Esophagus squamous epithelium (tissue), 5 donors: ENCODE data around the gene SULT1C3. TPM values are rescaled to one million over a fixed set of nuclear protein-coding genes. Genes with fewer than 3 reads are reported as not detected.

Source experiments
- DNase-seq: peaks from one replicate; lab custom pipeline; 2025; lab: John Stamatoyannopoulos, UW
- H3K27ac ChIP-seq, 4 donors: fragments of 200-600 bp; sonication (generic); one replicate each; pipeline ENCODE4 v1.5.1; 2016 to 2019; ENCODE audit warnings: mild to moderate bottlenecking in 1 of 4
- H3K27me3 ChIP-seq, 4 donors: fragments of 200-600 bp; sonication (generic); 1 replicate in 3 of 4; 2 replicates in 1 of 4; pipeline versions ENCODE4 v1.5.1 to v1.6.0; 2017 to 2021; ENCODE audit warnings: antibody characterized with exemption in 1 of 4
- H3K36me3 ChIP-seq, 3 donors: fragments of 200-600 bp; sonication (generic); one replicate each; pipeline ENCODE4 v1.5.1; 2016 to 2019
- H3K4me1 ChIP-seq, 3 donors: fragments of 200-600 bp; sonication (generic); one replicate each; pipeline ENCODE4 v1.5.1; 2017 to 2019
- H3K4me3 ChIP-seq, 4 donors: fragments of 200-600 bp; sonication (generic); 1 replicate in 3 of 4; 2 replicates in 1 of 4; pipeline ENCODE4 v1.5.1; 2016 to 2019; ENCODE audit warnings: mild to moderate bottlenecking in 2 of 4, moderate library complexity in 1 of 4
- H3K9me3 ChIP-seq, 3 donors: fragments of 200-600 bp; sonication (generic); one replicate each; pipeline ENCODE4 v1.5.1; 2016 to 2019
- CTCF ChIP-seq, 6 experiments: fragments of 450-650 bp in 4 of 6; fragments of 200-600 bp in 2 of 6; sonication (generic) in 2 of 6; IDR thresholded peaks; one replicate each; pipeline ENCODE4 v1.5.1; 2016 to 2019; ENCODE audit warnings: antibody characterized with exemption in 6 of 6, mild to moderate bottlenecking in 4 of 6, moderate library complexity in 4 of 6
- POLR2A ChIP-seq, 4 donors: fragments of 450-650 bp; IDR thresholded peaks; one replicate each; pipeline ENCODE4 v1.6.1; 2017; ENCODE audit warnings: antibody characterized with exemption in 4 of 4, mild to moderate bottlenecking in 4 of 4, moderate library complexity in 3 of 4
- WGBS, 2 donors: methylation state at CpG; one replicate each; pipeline ENCODE4 v1.1.5; 2018; 5-methylcytosine and 5-hydroxymethylcytosine counted together
- intact Hi-C: fragments of 100-400 bp; cut with DNase I; formaldehyde crosslinking; loops from one replicate; pipeline ENCODE4 v1.15.0; 2022
- total RNA-seq, 4 donors: library from RNA; depleted of rRNA; stranded (reverse); fragments of >200 nt; gene quantifications; one replicate each; pipeline ENCODE4 v1.1.0, GENCODE V29; 2016
- donor health status: DM: yes; HTN: yes; CAD: no.

The SULT1C3 gene
- total RNA-seq, 4 donors from 2014 or later = not detected

- H3K4me3 ChIP-seq = no peak overlapping the region
- no peak overlapping the region for H3K27ac ChIP-seq
- WGBS, 2 donors = 10 to 15% methylated on average over 1 of the region's 1 CpG
- no peak for DNase-seq
- intact Hi-C loops = no loop called here
- H3K27me3 ChIP-seq = no peaks in the 10 kb centered on the region
- H3K9me3 ChIP-seq = no peaks in the 10 kb centered on the region
- TF ChIP-seq POLR2A (IDR thresholded peaks at IDR 0.05) (no peak), CTCF (IDR thresholded peaks at IDR 0.05) (no peak)
- no peaks in the 10 kb centered on the region for H3K4me1 ChIP-seq
- no peaks in the 10 kb centered on the region for H3K36me3 ChIP-seq
Observed at GRCh38 chr2:108253106-108253505, 13.3 kb downstream of the SULT1C3 start.

GRCh38 chr2:108257757-108258331, 18.1 kb downstream of the SULT1C3 start:
- no peak for TF ChIP-seq POLR2A (IDR thresholded peaks at IDR 0.05)
- no peak for TF ChIP-seq CTCF (IDR thresholded peaks at IDR 0.05)
- Histone ChIP-seq H3K4me3 (no peak overlapping the region), H3K4me1 (no peaks in the 10 kb centered on the region), H3K27me3 (no peaks in the 10 kb centered on the region), H3K36me3 (no peaks in the 10 kb centered on the region), H3K9me3 (no peaks in the 10 kb centered on the region), H3K27ac (no peak overlapping the region)
- WGBS, 2 donors = 57 to 58% methylated on average over 3 of the region's 3 CpGs
- intact Hi-C loops = no loop called here
- DNase-seq = no peak

- WGBS, 2 donors = 57 to 70% methylated on average over 1 of the region's 1 CpG
- intact Hi-C loops = no loop called here
- no peak for TF ChIP-seq CTCF (IDR thresholded peaks at IDR 0.05)
- TF ChIP-seq POLR2A (IDR thresholded peaks at IDR 0.05) = no peak
Observed at GRCh38 chr2:108260773-108261172, 21.0 kb downstream of the SULT1C3 start.

GRCh38 chr2:108262036-108262435, 22.3 kb downstream of the SULT1C3 start:
- Histone ChIP-seq H3K9me3 (no peaks in the 10 kb centered on the region), H3K4me3 (no peak overlapping the region), H3K27ac (no peak overlapping the region), H3K4me1 (peaks cover 0 to 1% (median 0%) of the 10 kb centered on the region in 3 donors), H3K27me3 (no peaks in the 10 kb centered on the region), H3K36me3 (no peaks in the 10 kb centered on the region)
- DNase-seq = no peak
- intact Hi-C loops = no loop called here
- TF ChIP-seq POLR2A (IDR thresholded peaks at IDR 0.05) (no peak), CTCF (IDR thresholded peaks at IDR 0.05) (no peak)
- WGBS, 2 donors = 18 to 54% methylated on average over 1 of the region's 1 CpG

More at GRCh38 chr2:108260773-108261172, 21.0 kb downstream of the SULT1C3 start:
- no peaks in the 10 kb centered on the region for H3K4me1 ChIP-seq
- DNase-seq = no peak
- no peak overlapping the region for H3K27ac ChIP-seq
- no peak overlapping the region for H3K4me3 ChIP-seq
- H3K36me3 ChIP-seq = no peaks in the 10 kb centered on the region
- H3K9me3 ChIP-seq = no peaks in the 10 kb centered on the region
- H3K27me3 ChIP-seq = no peaks in the 10 kb centered on the region

GRCh38 chr2:108263401-108263800, 23.6 kb downstream of the SULT1C3 start:
- TF ChIP-seq POLR2A (IDR thresholded peaks at IDR 0.05) (no peak), CTCF (IDR thresholded peaks at IDR 0.05) (no peak)
- intact Hi-C loops = no loop called here
- Histone ChIP-seq H3K9me3 (no peaks in the 10 kb centered on the region), H3K27ac (no peak overlapping the region), H3K27me3 (no peaks in the 10 kb centered on the region), H3K36me3 (no peaks in the 10 kb centered on the region), H3K4me3 (no peak overlapping the region), H3K4me1 (peaks cover 2 to 14% (median 5%) of the 10 kb centered on the region in 3 donors)
- DNase-seq = no peak
